Transverse colon (tissue), 4 donors: Measurements from ENCODE around the gene UBXN1. TPM values are rescaled to one million over a fixed set of nuclear protein-coding genes. Genes with fewer than 3 reads are reported as not detected.

Experiments
- DNase-seq: peaks from one replicate; pipeline ENCODE4 v3.0.0-alpha.2; 2019
- H3K27ac ChIP-seq, 4 donors: fragments of 200-600 bp; sonication (generic); 2 replicates each; pipeline ENCODE4 v1.5.1; 2016 to 2018; ENCODE audit warnings: inconsistent platforms in 4 of 4
- H3K27me3 ChIP-seq: fragments of 200-600 bp; sonication (generic); 2 replicates; pipeline ENCODE4 v1.5.1; 2017; ENCODE audit warnings: inconsistent platforms
- H3K36me3 ChIP-seq, 4 donors: fragments of 200-600 bp; sonication (generic); 2 replicates each; pipeline ENCODE4 v1.5.1; 2017 to 2019; ENCODE audit warnings: inconsistent platforms in 4 of 4
- H3K4me1 ChIP-seq, 4 donors: fragments of 200-600 bp; sonication (generic); 2 replicates each; pipeline ENCODE4 v1.5.1; 2017 to 2020; ENCODE audit warnings: inconsistent platforms in 4 of 4
- H3K4me3 ChIP-seq, 4 donors: fragments of 200-600 bp; sonication (generic); 1 replicate in 1 of 4; 2 replicates in 3 of 4; pipeline versions ENCODE4 v1.5.1 to v1.6.1; 2017 to 2019; ENCODE audit warnings: inconsistent platforms in 4 of 4
- H3K9me3 ChIP-seq, 2 donors: fragments of 200-600 bp; sonication (generic); 2 replicates each; pipeline ENCODE4 v1.5.1; 2017 to 2019; ENCODE audit warnings: inconsistent platforms in 2 of 2
- EP300 ChIP-seq: sonication (generic); formaldehyde crosslinking; IDR thresholded peaks from one replicate; pipeline ENCODE4 v1.6.1; 2017; ENCODE audit warnings: antibody characterized with exemption, low read depth
- POLR2A ChIP-seq: fragments of 450-650 bp; IDR thresholded peaks from one replicate; pipeline ENCODE4 v1.6.1; 2016; ENCODE audit warnings: antibody characterized with exemption, mild to moderate bottlenecking, moderate library complexity
- POLR2AphosphoS5 ChIP-seq, 3 donors: sonication (generic); formaldehyde crosslinking; IDR thresholded peaks; one replicate each; pipeline ENCODE4 v1.6.1; 2016; ENCODE audit warnings: antibody characterized with exemption in 3 of 3
- WGBS, 2 donors: methylation state at CpG; one replicate each; pipeline ENCODE4 v1.1.5; 2018; ENCODE audit warnings: low coverage in 1 of 2; 5-methylcytosine and 5-hydroxymethylcytosine counted together
- in situ Hi-C, 4 donors: fragments of 200-750 bp; cut with MboI; loops; one replicate each; pipeline versions ENCODE4 v1.15.0 to v1.15.1; 2017; ENCODE audit warnings: low sequenced_read_pairs in 3 of 4, low pct_ligation_motif_present in 1 of 4, low pct_unique_long_range_greater_than_20kb in 1 of 4
- intact Hi-C: fragments of 100-400 bp; cut with DNase I; formaldehyde crosslinking; loops from one replicate; pipeline ENCODE4 v1.15.1; 2023; ENCODE audit warnings: low total_unique reads
- total RNA-seq, 4 donors: library from RNA; depleted of rRNA; stranded (reverse); fragments of >200 nt; gene quantifications; one replicate each; pipeline ENCODE4 v1.1.0, GENCODE V29; 2016
- TF ChIP-seq, protein P1 (sequence below), 5 experiments: fragments of 200-600 bp in 3 of 5; fragments of 450-650 bp in 2 of 5; sonication (generic) in 3 of 5; IDR thresholded peaks; 1 replicate in 2 of 5; 2 replicates in 3 of 5; pipeline ENCODE4 v1.5.1; 2016 to 2017; ENCODE audit warnings: antibody characterized with exemption in 5 of 5, inconsistent platforms in 3 of 5, mild to moderate bottlenecking in 2 of 5, moderate library complexity in 1 of 5

The UBXN1 gene
- total RNA-seq, 4 donors from 2014 or later, result 129 to 219 (median 142) TPM

DNA sequence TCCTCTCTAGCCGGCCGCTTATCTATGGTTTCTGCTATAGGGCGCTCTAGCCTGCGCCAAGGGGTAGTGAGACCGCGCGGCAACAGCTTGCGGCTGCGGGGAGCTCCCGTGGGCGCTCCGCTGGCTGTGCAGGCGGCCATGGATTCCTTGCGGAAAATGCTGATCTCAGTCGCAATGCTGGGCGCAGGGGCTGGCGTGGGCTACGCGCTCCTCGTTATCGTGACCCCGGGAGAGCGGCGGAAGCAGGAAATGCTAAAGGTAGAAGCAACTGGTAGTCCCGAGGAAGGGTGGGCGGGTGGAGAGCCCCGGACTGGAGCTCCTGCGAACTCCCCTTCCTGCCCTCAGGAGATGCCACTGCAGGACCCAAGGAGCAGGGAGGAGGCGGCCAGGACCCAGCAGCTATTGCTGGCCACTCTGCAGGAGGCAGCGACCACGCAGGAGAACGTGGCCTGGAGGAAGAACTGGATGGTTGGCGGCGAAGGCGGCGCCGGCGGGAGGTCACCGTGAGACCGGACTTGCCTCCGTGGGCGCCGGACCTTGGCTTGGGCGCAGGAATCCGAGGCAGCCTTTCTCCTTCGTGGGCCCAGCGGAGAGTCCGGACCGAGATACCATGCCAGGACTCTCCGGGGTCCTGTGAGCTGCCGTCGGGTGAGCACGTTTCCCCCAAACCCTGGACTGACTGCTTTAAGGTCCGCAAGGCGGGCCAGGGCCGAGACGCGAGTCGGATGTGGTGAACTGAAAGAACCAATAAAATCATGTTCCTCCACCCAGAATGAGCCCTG, 7.1 kb downstream of the UBXN1 start, which contains the start of the genes LBHD1 and UQCC3:
Gene LBHD1, minus strand, starts transcription at position 660 of the 782 bp plus-strand sequence. CDS start 2,236 bp downstream, outside the sequence.
Gene UQCC3, plus strand, starts transcription at position 66 of the 782 bp plus-strand sequence. Its CDS starts 73 bp downstream, at position 139.
- Histone ChIP-seq H3K36me3 (peaks cover 0 to 10% (median 1%) of the 10 kb centered on the region in 4 donors), H3K27ac (peak within 1 kb of the TSS; percentile 92 to 93 (median 93)), H3K9me3 (no peaks in the 10 kb centered on the region), H3K4me3 (peak within 1 kb of the TSS; percentile 51 to 79 (median 62)), H3K4me1 (peaks cover 21 to 54% (median 41%) of the 10 kb centered on the region in 4 donors), H3K27me3 (no peaks in the 10 kb centered on the region)
- DNase-seq, result peak; percentile 83
- in situ Hi-C loops, result no loop called here
- 1% methylated on average over 53 of the region's 59 CpGs; no CpG with 5 or more reads in 1 of the 2 donors for WGBS, 2 donors
- intact Hi-C loops, result no loop called here
- TF ChIP-seq POLR2A, result peak; percentile 82
- TF ChIP-seq POLR2AphosphoS5 (IDR thresholded peaks at IDR 0.05), result peak; percentile 76 to 83 (median 77)
- TF ChIP-seq, protein P1, sequence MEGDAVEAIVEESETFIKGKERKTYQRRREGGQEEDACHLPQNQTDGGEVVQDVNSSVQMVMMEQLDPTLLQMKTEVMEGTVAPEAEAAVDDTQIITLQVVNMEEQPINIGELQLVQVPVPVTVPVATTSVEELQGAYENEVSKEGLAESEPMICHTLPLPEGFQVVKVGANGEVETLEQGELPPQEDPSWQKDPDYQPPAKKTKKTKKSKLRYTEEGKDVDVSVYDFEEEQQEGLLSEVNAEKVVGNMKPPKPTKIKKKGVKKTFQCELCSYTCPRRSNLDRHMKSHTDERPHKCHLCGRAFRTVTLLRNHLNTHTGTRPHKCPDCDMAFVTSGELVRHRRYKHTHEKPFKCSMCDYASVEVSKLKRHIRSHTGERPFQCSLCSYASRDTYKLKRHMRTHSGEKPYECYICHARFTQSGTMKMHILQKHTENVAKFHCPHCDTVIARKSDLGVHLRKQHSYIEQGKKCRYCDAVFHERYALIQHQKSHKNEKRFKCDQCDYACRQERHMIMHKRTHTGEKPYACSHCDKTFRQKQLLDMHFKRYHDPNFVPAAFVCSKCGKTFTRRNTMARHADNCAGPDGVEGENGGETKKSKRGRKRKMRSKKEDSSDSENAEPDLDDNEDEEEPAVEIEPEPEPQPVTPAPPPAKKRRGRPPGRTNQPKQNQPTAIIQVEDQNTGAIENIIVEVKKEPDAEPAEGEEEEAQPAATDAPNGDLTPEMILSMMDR (IDR thresholded peaks at IDR 0.05), result no peak

DNA sequence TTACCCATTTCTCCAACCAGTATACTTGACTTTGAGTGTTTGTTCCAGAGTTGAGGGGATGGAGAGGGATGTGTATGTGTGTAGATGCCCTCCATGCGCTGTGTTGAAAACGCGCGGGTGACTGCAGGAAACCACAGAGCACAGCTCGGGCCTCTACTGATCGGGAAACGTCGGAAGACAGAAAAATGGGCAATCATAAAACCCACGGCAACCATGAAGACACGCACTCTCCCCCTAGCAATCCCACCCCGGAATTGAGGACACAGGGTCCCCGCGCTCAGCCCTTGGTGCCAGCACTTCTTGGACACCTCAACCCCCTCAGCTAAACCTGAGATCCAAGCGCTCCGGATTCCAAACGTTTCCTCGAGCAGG, 7.7 kb downstream of the UBXN1 start:
- Histone ChIP-seq H3K36me3 (peaks cover 0 to 10% (median 0%) of the 10 kb centered on the region in 4 donors), H3K27ac (peak overlapping the region; percentile 92 to 93 (median 93)), H3K4me1 (peaks cover 26 to 60% (median 47%) of the 10 kb centered on the region in 4 donors), H3K4me3 (peak overlapping the region; percentile 51 to 79 (median 62)), H3K27me3 (no peaks in the 10 kb centered on the region), H3K9me3 (no peaks in the 10 kb centered on the region)
- in situ Hi-C loops, result no loop called here
- TF ChIP-seq POLR2AphosphoS5 (IDR thresholded peaks at IDR 0.05), result no peak
- no peak for DNase-seq
- intact Hi-C loops, result no loop called here
- WGBS, 2 donors, result 0% methylated on average over 9 to 17 of the region's 17 CpGs

DNA sequence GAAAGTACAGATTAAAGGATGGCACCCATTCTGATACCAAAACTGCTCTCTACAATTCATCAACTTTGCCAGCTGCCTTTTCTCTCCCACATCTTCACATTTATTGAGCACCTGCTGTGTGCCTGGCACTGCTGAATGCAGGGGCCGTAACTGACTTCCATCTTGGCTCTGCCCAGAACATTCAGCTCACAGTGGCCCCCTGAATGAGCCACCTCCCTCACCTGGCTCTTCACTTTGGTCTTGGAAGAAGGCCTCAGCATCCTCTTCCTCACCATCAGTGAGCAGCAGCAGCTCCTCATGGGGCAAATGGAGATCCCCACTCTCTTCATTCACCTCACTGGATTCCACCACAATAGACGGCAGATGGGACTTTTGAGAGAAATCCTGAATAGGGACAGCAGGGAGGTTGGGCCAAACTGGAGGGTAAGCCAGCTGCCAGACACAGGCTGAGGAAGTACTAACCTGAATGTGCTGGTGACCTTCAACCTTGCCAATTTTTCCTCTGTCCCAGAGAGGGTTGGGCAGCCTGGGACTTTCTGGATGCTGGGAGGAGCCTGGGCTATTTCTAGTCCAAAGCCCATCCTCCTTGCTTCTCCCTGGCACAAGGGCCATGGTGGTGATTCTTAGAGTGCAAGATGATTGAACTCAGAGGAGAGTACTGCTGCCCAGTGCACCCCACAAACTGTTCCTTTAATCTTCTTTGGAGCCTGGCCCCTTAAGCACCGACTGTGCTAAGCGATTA, 9.3 kb downstream of the UBXN1 start:
- Histone ChIP-seq H3K9me3 (no peaks in the 10 kb centered on the region), H3K27ac (peak overlapping the region; percentile 92 to 93 (median 93)), H3K4me3 (no peak overlapping the region), H3K27me3 (no peaks in the 10 kb centered on the region), H3K36me3 (no peaks in the 10 kb centered on the region), H3K4me1 (peaks cover 30 to 64% (median 51%) of the 10 kb centered on the region in 4 donors)
- 67 to 78% methylated on average over 2 to 4 of the region's 4 CpGs for WGBS, 2 donors
- intact Hi-C loops, result no loop called here
- in situ Hi-C loops, result no loop called here
- DNase-seq, result peak; percentile 57
- TF ChIP-seq, protein P1 (IDR thresholded peaks at IDR 0.05), result no peak
- no peak for TF ChIP-seq POLR2AphosphoS5 (IDR thresholded peaks at IDR 0.05)
- TF ChIP-seq POLR2A, result no peak
- no peak for TF ChIP-seq EP300

DNA sequence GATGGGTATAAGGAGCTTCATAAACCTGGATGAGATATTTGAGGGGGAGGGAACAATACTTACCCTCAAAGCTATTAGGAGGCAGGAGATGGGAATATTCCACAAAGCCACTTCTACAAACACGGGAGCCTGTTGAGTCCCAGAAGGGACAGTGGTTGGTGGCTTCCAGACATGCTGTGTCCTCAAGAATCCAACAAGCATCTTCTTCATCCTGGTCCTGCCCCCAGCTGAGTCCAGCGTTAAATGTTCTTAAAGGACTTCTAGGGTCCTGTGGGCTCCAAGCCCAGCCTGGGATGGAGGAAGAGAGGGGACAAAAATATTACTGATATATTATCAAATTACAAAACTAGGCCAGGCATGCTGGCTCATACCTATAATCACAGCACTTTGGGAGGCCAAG, 11.4 kb downstream of the UBXN1 start:
- DNase-seq, result no peak
- H3K4me3 ChIP-seq, result no peak overlapping the region
- peak overlapping the region in 2 of 4 donors; percentile 5 to 9 for H3K27ac ChIP-seq
- H3K9me3 ChIP-seq, result no peaks in the 10 kb centered on the region
- H3K27me3 ChIP-seq, result no peaks in the 10 kb centered on the region
- H3K36me3 ChIP-seq, result peaks cover 0 to 6% (median 0%) of the 10 kb centered on the region in 4 donors
- H3K4me1 ChIP-seq, result peaks cover 21 to 61% (median 48%) of the 10 kb centered on the region in 4 donors
- in situ Hi-C loops, result no loop called here
- intact Hi-C loops, result no loop called here
- TF ChIP-seq POLR2AphosphoS5 (IDR thresholded peaks at IDR 0.05) (no peak), POLR2A (no peak), EP300 (no peak)
- TF ChIP-seq, protein P1 (IDR thresholded peaks at IDR 0.05), result no peak
- 50 to 66% methylated on average over 1 to 2 of the region's 2 CpGs for WGBS, 2 donors
